Measurements from ENCODE around the gene PPFIBP1. TPM values are rescaled to one million over a fixed set of nuclear protein-coding genes. Genes with fewer than 3 reads are reported as not detected.

The PPFIBP1 gene
- total and polyA plus RNA-seq, 2 of the 13 experiments (the other 11 are each of a cell fraction or from before 2014, with no cell fraction given): 16.2 to 21.8 TPM

- TF ChIP-seq HOXA5 (CRISPR knock-in tag; IDR thresholded peaks at IDR 0.05) (0 out of 2 replicates have a peak, but pooled peaks have one; percentile 48), ZNF501 (CRISPR knock-in tag; IDR thresholded peaks at IDR 0.05) (peak; percentile 67; the same call in 1 of the 2 replicates), MXI1 (IDR thresholded peaks at IDR 0.05; ENCODE audit: borderline replicate concordance, low read depth, low read length) (no peak; the same call in 2 of the 3 replicates), ZGPAT (CRISPR knock-in tag; IDR thresholded peaks at IDR 0.05) (no peak), FOXK2 (IDR thresholded peaks at IDR 0.05) (no peak), SATB2 (CRISPR knock-in tag; IDR thresholded peaks at IDR 0.05) (no peak), ZNF232 (CRISPR knock-in tag; IDR thresholded peaks at IDR 0.05; ENCODE audit: borderline replicate concordance) (no peak), HOXA3 (CRISPR knock-in tag; IDR thresholded peaks at IDR 0.05) (peak; percentile 32; the same call in 1 of the 2 replicates), ZNF367 (CRISPR knock-in tag; IDR thresholded peaks at IDR 0.05; ENCODE audit: borderline replicate concordance) (no peak), ZNF7 (CRISPR knock-in tag; IDR thresholded peaks at IDR 0.05) (no peak), ZNF75D (CRISPR knock-in tag; IDR thresholded peaks at IDR 0.05; ENCODE audit: borderline replicate concordance) (no peak), ZNF207 (IDR thresholded peaks at IDR 0.05; ENCODE audit: borderline replicate concordance) (no peak), SAP130 (CRISPR knock-in tag; IDR thresholded peaks at IDR 0.05; ENCODE audit: low read depth) (peak; percentile 59; the same call in 1 of the 2 replicates), TMF1 (CRISPR knock-in tag; IDR thresholded peaks at IDR 0.05; ENCODE audit: low read depth) (no peak), MTA1 (CRISPR knock-in tag; IDR thresholded peaks at IDR 0.05; ENCODE audit: borderline replicate concordance) (peak; percentile 67; the same call in 1 of the 2 replicates), KLF6 (CRISPR knock-in tag; IDR thresholded peaks at IDR 0.05) (no peak), ARNTL (CRISPR knock-in tag; IDR thresholded peaks at IDR 0.05) (no peak)
- TF ChIP-seq, protein P1, sequence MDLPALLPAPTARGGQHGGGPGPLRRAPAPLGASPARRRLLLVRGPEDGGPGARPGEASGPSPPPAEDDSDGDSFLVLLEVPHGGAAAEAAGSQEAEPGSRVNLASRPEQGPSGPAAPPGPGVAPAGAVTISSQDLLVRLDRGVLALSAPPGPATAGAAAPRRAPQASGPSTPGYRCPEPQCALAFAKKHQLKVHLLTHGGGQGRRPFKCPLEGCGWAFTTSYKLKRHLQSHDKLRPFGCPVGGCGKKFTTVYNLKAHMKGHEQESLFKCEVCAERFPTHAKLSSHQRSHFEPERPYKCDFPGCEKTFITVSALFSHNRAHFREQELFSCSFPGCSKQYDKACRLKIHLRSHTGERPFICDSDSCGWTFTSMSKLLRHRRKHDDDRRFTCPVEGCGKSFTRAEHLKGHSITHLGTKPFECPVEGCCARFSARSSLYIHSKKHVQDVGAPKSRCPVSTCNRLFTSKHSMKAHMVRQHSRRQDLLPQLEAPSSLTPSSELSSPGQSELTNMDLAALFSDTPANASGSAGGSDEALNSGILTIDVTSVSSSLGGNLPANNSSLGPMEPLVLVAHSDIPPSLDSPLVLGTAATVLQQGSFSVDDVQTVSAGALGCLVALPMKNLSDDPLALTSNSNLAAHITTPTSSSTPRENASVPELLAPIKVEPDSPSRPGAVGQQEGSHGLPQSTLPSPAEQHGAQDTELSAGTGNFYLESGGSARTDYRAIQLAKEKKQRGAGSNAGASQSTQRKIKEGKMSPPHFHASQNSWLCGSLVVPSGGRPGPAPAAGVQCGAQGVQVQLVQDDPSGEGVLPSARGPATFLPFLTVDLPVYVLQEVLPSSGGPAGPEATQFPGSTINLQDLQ (CRISPR knock-in tag; IDR thresholded peaks at IDR 0.05): no peak
- TF ChIP-seq, protein P2, sequence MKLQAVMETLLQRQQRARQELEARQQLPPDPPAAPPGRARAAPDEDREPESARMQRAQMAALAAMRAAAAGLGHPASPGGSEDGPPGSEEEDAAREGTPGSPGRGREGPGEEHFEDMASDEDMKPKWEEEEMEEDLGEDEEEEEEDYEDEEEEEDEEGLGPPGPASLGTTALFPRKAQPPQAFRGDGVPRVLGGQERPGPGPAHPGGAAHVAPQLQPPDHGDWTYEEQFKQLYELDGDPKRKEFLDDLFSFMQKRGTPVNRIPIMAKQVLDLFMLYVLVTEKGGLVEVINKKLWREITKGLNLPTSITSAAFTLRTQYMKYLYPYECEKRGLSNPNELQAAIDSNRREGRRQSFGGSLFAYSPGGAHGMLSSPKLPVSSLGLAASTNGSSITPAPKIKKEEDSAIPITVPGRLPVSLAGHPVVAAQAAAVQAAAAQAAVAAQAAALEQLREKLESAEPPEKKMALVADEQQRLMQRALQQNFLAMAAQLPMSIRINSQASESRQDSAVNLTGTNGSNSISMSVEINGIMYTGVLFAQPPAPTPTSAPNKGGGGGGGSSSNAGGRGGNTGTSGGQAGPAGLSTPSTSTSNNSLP (IDR thresholded peaks at IDR 0.05; ENCODE audit: low read depth, low read length): no peak
- TF ChIP-seq, protein P3, sequence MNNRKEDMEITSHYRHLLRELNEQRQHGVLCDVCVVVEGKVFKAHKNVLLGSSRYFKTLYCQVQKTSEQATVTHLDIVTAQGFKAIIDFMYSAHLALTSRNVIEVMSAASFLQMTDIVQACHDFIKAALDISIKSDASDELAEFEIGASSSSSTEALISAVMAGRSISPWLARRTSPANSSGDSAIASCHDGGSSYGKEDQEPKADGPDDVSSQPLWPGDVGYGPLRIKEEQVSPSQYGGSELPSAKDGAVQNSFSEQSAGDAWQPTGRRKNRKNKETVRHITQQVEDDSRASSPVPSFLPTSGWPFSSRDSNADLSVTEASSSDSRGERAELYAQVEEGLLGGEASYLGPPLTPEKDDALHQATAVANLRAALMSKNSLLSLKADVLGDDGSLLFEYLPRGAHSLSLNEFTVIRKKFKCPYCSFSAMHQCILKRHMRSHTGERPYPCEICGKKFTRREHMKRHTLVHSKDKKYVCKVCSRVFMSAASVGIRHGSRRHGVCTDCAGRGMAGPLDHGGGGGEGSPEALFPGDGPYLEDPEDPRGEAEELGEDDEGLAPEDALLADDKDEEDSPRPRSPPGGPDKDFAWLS (CRISPR knock-in tag; IDR thresholded peaks at IDR 0.05; ENCODE audit: borderline replicate concordance): no peak
- TF ChIP-seq, protein P4, sequence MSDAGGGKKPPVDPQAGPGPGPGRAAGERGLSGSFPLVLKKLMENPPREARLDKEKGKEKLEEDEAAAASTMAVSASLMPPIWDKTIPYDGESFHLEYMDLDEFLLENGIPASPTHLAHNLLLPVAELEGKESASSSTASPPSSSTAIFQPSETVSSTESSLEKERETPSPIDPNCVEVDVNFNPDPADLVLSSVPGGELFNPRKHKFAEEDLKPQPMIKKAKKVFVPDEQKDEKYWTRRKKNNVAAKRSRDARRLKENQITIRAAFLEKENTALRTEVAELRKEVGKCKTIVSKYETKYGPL (CRISPR knock-in tag; IDR thresholded peaks at IDR 0.05): no peak
- TF ChIP-seq, protein P5, sequence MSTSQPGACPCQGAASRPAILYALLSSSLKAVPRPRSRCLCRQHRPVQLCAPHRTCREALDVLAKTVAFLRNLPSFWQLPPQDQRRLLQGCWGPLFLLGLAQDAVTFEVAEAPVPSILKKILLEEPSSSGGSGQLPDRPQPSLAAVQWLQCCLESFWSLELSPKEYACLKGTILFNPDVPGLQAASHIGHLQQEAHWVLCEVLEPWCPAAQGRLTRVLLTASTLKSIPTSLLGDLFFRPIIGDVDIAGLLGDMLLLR (CRISPR knock-in tag; IDR thresholded peaks at IDR 0.05): no peak
- TF ChIP-seq, protein P6, sequence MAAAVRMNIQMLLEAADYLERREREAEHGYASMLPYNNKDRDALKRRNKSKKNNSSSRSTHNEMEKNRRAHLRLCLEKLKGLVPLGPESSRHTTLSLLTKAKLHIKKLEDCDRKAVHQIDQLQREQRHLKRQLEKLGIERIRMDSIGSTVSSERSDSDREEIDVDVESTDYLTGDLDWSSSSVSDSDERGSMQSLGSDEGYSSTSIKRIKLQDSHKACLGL (CRISPR knock-in tag; IDR thresholded peaks at IDR 0.05): no peak
These were observed 181.3 kb downstream of the PPFIBP1 start (continued) for GRCh38 chr12:27705263-27705662.
